K562 (cell line): ENCODE data around the gene KRT38. TPM values are rescaled to one million over a fixed set of nuclear protein-coding genes. Genes with fewer than 3 reads are reported as not detected.

Experiments used
- ZFP36 ChIP-seq: fragments of 150-350 bp; IDR thresholded peaks from 2 replicates; pipeline ENCODE4 v1.6.1; 2018; ENCODE audit warnings: low read length, low read depth; ENCODE audit not compliant: partially characterized antibody
- ZNF583 ChIP-seq: fragments of 250-450 bp; sonication (Bioruptor Pico); IDR thresholded peaks from 2 replicates; pipeline ENCODE4 v1.4.0; 2020
- polyA plus RNA-seq, 8 experiments: library from polyadenylated mRNA; depleted of rRNA in 4 of 8; stranded (reverse) in 5 of 8; unstranded in 3 of 8; fragments of >200 nt; fragmentation: Nextera tagmentation in 2 of 8; fragmentation: Illumina TruSeq in 1 of 8; extraction: Ambion mirVana in 2 of 8; extraction: Trizol in 1 of 8; gene quantifications; 2 replicates each; pipeline versions ENCODE4 v1.2.1 to v1.2.3, GENCODE V29; 2011 to 2014; ENCODE audit warnings: inconsistent platforms in 1 of 8, missing spikeins in 1 of 8
- total RNA-seq, 7 experiments: library from RNA; depleted of rRNA in 6 of 7; stranded (reverse); fragments of >200 nt in 6 of 7; fragmentation: Illumina TruSeq in 2 of 7; extraction: Trizol in 2 of 7; gene quantifications; 2 replicates each; pipeline versions ENCODE4 v1.2.1 to v1.2.3, GENCODE V29; 2011 to 2021; ENCODE audit warnings: low replicate concordance in 1 of 7
- TF ChIP-seq, protein P1 (sequence below), 2 experiments: fragments of 450-650 bp; IDR thresholded peaks; 2 replicates each; pipeline ENCODE4 v1.6.1; 2016; ENCODE audit warnings: mild to moderate bottlenecking in 2 of 2, borderline replicate concordance in 1 of 2, low read depth in 1 of 2, moderate library complexity in 1 of 2
- TF ChIP-seq, protein P2 (sequence below): sonication (generic); formaldehyde crosslinking; IDR thresholded peaks from 2 replicates; pipeline ENCODE4 v1.8.1; 2022; ENCODE audit warnings: missing genetic modification reagents
- TF ChIP-seq, protein P3 (sequence below): sonication (generic); formaldehyde crosslinking; IDR thresholded peaks from 2 replicates; pipeline ENCODE4 v1.8.0; 2023; ENCODE audit warnings: mild to moderate bottlenecking, missing genetic modification reagents

KRT38 gene
- total and polyA plus RNA-seq, 9 of the 15 experiments (the other 6 are each of a cell fraction or from before 2014, with no cell fraction given), result not detected

DNA sequence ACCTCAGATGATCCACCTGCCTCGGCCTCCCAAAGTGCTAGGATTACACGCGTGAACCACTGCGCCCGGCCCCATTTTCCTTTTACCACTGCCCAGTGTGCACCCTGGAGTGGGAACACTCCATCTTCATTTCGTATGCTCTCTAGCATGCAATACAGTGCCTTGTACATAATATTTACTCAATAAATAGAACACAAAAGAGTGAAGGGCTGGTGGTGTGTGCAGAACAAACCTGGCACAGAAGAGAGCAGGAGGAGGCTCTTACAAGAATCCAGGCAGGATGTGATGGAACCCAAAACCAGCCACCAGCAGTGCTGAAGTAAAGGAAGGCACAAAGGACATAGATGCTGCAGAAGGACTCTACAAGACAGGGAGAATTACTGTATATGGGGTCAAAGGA, 23.7 kb downstream of the KRT38 start (continued):
- TF ChIP-seq, protein P1, sequence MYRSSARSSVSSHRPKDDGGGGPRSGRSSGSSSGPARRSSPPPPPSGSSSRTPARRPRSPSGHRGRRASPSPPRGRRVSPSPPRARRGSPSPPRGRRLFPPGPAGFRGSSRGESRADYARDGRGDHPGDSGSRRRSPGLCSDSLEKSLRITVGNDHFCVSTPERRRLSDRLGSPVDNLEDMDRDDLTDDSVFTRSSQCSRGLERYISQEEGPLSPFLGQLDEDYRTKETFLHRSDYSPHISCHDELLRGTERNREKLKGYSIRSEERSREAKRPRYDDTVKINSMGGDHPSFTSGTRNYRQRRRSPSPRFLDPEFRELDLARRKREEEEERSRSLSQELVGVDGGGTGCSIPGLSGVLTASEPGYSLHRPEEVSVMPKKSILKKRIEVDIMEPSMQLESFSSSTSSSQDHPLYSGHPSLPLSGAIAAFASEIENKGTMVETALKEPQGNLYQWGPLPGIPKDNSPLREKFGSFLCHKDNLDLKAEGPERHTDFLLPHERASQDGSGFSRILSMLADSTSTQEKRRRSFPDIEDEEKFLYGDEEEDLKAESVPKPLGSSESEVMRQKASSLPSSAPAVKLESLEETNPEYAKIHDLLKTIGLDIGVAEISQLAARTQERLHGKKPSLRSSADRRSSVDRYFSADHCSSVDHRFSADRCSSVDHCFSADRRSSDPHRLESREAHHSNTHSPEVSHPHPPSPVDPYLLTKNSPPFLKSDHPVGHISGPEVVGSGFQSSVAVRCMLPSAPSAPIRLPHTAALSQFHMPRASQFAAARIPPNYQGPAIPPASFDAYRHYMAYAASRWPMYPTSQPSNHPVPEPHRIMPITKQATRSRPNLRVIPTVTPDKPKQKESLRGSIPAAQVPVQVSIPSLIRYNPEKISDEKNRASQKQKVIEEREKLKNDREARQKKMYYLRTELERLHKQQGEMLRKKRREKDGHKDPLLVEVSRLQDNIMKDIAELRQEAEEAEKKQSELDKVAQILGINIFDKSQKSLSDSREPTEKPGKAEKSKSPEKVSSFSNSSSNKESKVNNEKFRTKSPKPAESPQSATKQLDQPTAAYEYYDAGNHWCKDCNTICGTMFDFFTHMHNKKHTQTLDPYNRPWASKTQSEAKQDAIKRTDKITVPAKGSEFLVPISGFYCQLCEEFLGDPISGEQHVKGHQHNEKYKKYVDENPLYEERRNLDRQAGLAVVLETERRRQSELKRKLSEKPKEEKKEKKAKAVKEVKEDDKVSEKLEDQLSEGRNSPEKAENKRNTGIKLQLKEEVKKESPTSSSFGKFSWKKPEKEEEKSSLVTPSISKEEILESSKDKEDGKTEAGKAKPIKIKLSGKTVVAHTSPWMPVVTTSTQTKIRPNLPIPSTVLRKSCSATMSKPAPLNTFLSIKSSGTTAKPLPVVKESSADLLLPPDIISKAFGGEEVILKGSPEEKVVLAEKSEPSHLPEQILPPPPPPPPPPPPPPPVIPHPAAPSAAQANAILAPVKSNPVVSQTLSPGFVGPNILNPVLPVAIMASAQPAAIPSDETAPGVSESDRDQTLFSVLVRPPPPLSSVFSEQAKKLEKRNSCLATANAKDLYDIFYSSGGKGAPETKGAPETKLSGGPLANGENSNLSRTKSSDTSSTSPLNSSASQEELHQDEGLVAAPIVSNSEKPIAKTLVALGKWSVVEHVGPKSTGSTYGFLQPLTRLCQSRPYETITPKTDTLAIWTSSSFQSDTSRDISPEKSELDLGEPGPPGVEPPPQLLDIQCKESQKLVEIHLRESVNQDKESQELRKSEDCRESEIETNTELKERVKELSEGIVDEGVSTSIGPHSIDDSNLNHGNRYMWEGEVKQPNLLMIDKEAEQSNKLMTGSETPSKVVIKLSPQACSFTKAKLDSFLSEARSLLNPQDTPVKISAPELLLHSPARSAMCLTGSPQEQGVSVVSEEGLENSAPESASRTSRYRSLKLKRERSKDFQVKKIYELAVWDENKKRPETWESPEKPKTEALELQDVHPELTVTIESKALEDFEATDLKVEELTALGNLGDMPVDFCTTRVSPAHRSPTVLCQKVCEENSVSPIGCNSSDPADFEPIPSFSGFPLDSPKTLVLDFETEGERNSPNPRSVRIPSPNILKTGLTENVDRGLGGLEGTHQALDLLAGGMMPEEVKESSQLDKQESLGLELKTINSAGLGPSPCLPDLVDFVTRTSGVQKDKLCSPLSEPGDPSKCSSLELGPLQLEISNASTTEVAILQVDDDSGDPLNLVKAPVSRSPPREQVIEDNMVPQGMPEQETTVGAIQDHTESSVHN (IDR thresholded peaks at IDR 0.05; ENCODE audit: borderline replicate concordance in 1 of 2, low read depth in 1 of 2), result no peak
- TF ChIP-seq ZFP36 (no peak), ZNF583 (CRISPR knock-in tag) (no peak)
- TF ChIP-seq, protein P2, sequence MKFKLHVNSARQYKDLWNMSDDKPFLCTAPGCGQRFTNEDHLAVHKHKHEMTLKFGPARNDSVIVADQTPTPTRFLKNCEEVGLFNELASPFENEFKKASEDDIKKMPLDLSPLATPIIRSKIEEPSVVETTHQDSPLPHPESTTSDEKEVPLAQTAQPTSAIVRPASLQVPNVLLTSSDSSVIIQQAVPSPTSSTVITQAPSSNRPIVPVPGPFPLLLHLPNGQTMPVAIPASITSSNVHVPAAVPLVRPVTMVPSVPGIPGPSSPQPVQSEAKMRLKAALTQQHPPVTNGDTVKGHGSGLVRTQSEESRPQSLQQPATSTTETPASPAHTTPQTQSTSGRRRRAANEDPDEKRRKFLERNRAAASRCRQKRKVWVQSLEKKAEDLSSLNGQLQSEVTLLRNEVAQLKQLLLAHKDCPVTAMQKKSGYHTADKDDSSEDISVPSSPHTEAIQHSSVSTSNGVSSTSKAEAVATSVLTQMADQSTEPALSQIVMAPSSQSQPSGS (CRISPR knock-in tag), result no peak
- TF ChIP-seq, protein P3, sequence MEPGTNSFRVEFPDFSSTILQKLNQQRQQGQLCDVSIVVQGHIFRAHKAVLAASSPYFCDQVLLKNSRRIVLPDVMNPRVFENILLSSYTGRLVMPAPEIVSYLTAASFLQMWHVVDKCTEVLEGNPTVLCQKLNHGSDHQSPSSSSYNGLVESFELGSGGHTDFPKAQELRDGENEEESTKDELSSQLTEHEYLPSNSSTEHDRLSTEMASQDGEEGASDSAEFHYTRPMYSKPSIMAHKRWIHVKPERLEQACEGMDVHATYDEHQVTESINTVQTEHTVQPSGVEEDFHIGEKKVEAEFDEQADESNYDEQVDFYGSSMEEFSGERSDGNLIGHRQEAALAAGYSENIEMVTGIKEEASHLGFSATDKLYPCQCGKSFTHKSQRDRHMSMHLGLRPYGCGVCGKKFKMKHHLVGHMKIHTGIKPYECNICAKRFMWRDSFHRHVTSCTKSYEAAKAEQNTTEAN (CRISPR knock-in tag), result no peak
